Astrocyte (in vitro differentiated cells and primary cell): Measurements from ENCODE around the gene RFX8.

Source experiments
- EZH2 ChIP-seq: IDR thresholded peaks from 2 replicates; pipeline ENCODE4 v1.6.1; 2012; ENCODE audit warnings: mild to moderate bottlenecking, low read length, inconsistent platforms; ENCODE audit not compliant: insufficient read depth
- TF ChIP-seq, protein P1 (sequence below): IDR thresholded peaks from 2 replicates; pipeline ENCODE4 v1.5.1; 2011; ENCODE audit warnings: low read depth, mild to moderate bottlenecking, inconsistent platforms, low read length, moderate library complexity; ENCODE audit not compliant: insufficient read depth

DNA sequence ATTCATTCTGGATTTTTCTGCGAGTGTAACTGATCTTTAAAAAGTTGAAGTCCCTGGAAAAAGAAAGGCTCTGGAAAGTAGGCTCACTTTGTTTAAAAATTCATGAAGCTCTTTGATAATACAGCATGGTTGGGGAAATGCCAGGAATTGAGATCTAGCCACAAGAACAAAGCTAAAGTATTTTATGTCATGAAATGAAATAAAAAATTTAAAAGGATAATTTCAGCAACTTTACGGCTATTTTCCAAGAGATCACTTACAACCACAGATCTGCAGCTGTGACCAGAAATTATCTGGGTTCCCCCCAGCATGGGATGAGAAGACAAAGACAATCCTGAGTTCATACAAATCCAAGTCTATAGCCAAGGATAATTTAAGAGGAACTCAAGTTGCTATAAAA is 25.3 kb upstream of the RFX8 start:
- TF ChIP-seq, protein P1, sequence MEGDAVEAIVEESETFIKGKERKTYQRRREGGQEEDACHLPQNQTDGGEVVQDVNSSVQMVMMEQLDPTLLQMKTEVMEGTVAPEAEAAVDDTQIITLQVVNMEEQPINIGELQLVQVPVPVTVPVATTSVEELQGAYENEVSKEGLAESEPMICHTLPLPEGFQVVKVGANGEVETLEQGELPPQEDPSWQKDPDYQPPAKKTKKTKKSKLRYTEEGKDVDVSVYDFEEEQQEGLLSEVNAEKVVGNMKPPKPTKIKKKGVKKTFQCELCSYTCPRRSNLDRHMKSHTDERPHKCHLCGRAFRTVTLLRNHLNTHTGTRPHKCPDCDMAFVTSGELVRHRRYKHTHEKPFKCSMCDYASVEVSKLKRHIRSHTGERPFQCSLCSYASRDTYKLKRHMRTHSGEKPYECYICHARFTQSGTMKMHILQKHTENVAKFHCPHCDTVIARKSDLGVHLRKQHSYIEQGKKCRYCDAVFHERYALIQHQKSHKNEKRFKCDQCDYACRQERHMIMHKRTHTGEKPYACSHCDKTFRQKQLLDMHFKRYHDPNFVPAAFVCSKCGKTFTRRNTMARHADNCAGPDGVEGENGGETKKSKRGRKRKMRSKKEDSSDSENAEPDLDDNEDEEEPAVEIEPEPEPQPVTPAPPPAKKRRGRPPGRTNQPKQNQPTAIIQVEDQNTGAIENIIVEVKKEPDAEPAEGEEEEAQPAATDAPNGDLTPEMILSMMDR, result no peak
- no peak for TF ChIP-seq EZH2
